HG02759 (cell line): ENCODE results near the gene BLOC1S6.

Source experiments
- ATAC-seq: cut with Tn5 transposase; IDR thresholded peaks from one replicate; pipeline ENCODE4 v1.9.1; 2021; ENCODE audit warnings: mild to moderate bottlenecking, moderate library complexity; ENCODE audit not compliant: unreplicated experiment

Gene BLOC1S6, protein sequence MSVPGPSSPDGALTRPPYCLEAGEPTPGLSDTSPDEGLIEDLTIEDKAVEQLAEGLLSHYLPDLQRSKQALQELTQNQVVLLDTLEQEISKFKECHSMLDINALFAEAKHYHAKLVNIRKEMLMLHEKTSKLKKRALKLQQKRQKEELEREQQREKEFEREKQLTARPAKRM

DNA sequence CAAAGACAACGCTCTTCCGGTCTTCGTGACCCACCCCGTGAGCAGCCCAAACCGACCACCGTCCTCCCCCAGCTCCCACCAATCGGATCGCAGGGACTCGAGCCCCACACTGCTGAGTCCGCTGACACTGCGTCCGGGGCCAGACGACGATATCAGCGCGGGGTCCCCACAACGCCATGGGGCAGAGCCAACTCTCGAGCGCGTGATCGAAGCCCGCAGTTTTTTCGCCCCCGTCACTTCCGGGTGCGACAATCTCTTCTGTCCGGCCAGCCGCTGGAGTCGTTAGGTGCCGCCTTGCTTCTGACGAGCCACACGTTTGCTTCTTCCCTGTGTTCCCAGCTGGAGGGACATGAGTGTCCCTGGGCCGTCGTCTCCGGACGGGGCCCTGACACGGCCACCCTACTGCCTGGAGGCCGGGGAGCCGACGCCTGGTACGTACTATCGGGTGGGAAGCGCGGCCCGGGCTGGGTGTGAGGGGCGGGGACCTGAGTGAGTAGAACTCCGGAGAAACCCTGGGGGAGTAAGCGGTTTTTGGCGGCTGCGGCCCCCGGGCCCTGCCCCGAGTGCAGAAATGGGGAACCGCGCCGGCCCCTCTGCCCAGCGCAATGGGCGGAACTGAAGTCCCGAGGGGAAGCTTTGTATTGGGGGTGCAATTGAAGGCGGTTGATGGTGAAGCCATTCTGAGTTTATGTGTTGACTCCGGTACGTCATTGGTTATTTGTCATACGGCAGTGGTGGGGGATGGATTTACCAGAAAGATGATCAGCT is at the start of gene BLOC1S6:
Gene BLOC1S6, plus strand, starts transcription at position 285 of the 768 bp plus-strand sequence. Its CDS starts 65 bp downstream, at position 350.
- ATAC-seq, result peak; percentile 84

DNA sequence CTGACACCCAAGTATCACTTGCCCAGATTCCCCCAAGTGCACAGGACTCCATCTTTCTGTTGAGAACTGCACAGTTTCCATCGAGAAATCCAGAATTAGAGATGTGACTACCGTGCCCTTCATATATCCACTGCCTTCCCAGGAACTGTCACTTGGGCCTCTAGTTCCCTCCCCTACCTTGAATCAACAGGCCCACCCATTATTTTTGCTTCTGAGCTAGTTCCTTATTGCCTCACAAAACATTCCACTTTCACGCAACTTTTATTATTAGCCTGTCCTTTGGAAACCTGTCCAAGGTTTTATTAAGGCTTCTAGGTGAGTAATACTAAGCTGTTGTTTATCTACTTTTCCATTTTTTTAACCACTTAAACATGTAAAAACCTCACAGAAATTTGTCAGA is 47.5 kb upstream of the BLOC1S6 start:
- ATAC-seq, result no peak

DNA sequence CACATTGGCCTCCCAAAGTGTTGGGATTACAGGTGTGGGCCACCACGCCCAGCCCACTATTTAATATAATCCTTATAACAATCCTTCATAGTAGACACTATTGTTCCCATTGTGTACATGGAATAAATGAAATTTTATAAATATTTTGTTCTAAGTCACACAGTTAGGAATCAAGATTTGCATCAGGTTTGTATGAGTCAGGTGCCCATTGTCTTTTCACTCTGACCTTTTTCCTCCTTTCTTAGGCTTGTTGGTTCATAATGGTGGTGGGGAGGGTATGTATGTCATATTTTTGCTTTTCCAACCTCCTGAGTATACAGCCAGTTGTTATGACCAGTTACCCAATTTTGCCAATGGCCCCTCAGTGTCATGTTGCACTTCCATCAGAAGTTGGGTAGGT is 46.6 kb upstream of the BLOC1S6 start:
- no peak for ATAC-seq

DNA sequence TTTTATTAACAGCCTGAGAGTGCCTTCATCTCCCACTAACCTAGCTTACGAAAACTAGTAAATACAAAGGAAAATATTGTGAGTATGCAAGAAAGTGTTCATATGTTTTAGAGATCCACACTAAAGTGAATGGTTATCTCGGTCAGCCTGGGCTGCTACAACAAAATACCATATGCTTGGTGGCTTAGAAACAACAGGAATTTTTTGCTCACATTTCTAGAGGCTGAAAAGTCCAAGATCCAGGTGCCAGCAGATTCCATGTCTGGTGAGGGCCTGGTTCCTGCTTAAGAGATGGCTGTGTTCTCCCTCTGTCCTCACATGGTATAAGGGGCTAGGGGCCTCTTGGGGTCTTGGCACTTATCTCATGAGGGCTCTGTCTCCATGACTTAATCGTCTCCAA is 44.1 kb upstream of the BLOC1S6 start:
- ATAC-seq, result no peak

DNA sequence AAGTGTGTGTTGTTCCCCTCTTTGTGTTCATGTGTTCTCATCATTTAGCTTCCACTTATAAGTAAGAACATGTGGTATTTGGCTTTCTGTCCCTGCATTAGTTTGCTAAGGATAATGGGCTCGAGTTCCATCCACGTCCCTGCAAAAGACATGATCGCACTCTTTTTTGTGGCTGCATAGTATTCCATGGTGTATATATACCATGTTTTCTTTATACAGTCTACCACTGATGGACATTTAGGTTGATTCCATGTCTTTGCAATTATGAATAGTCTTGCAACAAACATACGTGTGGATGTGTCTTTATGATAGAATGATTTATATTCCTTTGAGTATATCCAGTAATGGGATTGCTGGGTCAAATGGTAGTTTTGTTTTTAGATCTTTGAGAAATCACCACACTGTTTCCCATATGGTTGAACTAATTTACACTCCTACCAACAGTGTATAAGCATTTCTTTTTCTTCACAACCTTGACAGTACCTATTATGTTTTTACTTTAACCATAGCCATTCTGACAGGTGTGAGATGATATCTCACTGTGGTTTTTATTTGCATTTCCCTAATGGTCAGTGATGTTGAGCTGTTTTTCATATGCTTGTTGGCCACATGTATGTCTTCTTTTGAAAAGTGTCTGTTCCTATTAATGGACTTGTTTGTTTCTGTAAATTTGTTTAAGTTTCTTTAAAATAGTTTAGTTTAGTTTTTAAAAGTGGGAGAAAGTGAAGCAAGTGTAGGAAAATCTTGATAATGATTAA is 42.7 kb upstream of the BLOC1S6 start:
- ATAC-seq, result no peak

DNA sequence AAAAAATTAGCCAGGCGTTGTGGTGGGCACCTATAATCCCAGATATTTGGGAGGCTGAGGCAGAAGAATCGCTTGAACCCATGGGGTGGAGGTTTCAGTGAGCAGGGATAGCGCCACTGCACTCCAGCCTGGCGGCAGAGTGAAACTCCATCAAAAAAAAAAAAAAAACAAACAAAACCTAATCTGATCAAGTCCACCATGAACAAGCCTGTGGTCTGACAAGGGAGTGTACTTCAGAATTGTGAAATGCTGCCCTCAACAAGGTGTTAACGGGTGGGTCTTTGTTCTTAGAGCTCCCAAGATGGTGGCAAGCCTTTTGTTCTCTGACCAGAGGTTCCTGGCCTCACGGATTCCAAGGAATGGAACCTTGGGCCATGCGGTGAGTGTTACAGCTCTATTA is 40.4 kb upstream of the BLOC1S6 start:
- no peak for ATAC-seq

DNA sequence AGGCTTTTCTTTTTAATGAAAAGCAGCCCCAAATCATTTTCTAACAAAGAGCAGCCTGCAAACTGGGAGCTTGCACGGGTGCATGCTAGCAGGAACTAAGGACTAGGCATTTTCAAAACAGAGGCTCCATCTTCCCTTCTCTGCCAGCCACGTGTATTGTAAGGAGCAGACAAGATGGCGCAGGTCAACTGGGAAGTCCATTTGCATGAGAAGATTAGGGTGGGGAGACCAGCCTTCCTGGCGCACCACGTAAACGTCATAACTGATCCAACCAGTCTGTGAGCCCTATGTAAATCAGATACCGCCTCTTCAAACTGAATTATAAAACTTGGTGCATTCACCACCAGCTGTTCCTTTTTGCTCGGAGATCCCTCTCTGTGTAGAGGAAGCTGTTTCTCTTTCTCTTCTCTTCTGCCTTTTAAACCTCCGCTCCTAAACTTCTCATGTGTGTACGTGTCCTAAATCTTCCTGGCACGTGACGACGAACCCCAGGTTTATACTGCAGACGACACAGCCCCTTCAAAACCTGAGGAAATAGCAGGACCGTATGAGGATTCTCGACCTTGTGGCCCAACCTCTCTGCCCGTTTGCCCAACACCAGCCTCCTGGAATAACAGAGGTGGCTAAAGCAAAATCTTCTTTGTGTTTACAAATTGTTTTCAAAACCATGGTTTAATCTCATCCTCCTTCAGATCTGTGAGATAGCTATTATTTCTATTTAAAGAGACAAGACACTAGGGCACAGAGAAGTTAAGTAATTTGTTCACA is 38.2 kb upstream of the BLOC1S6 start:
- ATAC-seq, result no peak

DNA sequence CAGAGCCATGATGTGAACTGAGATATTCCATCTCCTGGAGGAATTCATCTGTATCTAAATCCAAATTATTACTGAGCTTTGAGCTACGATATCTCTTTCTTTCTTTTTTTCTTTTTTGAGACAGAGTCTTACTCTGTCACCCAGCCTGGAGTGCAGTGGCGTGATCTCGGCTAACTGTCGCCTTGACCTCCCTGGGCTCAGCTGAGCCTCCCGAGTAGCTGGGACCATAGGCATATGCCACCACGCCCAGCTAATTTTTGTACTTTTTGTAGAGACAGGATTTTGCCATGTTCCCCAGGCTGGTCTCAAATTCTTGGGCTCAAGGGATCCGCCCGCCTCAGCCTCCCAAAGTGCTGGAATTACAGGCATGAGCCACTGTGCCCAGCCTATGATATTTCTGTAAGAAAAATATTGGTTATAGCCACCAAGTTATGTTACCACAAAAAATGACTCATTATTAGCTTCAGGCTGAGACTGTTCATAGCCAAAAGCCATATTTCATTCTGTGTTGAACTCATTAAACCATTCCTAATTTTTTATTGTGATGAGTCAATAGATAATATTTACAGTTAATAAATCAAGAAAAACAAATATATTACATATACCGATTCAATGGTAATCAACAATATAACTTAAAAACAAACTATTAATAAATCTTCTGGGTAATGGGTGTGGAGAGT is 37.5 kb upstream of the BLOC1S6 start:
- no peak for ATAC-seq

DNA sequence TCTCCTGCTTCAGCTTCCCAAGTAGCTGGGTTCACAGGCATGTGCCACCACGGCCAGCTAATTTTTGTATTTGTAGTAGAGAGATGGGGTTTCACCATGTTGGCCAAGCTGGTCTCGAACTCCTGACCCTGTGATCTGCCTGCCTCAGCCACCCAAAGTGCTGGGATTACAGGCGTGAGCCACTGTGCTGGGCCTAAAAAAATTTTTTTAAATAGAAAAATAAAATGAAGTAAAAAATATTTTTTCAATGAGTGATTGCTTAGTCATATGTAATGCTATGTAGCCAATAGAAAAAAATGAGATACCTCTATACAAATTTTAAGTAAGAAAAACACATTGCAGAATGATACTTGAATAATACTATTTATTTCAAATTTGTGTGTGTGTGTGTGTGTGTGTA is 36.7 kb upstream of the BLOC1S6 start:
- no peak for ATAC-seq

DNA sequence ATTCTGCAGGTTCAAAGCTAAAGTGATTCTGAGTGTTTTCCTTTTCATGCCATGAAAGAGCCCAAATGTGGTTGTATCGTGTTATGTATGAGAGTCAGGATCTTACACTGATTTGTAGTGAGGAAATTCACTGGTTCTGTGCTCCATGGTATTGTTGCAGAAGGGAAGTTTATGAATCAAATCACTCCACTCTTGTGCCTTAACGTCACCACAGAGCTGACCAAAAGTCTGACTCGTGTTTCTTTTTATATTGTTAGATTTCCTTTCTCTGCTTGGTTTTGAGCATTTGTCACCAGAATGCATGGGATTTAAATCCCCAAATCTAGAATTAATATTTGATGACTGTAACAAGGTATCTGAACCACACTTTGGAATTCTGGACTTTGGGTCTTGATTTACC is 35.5 kb upstream of the BLOC1S6 start:
- ATAC-seq, result no peak

DNA sequence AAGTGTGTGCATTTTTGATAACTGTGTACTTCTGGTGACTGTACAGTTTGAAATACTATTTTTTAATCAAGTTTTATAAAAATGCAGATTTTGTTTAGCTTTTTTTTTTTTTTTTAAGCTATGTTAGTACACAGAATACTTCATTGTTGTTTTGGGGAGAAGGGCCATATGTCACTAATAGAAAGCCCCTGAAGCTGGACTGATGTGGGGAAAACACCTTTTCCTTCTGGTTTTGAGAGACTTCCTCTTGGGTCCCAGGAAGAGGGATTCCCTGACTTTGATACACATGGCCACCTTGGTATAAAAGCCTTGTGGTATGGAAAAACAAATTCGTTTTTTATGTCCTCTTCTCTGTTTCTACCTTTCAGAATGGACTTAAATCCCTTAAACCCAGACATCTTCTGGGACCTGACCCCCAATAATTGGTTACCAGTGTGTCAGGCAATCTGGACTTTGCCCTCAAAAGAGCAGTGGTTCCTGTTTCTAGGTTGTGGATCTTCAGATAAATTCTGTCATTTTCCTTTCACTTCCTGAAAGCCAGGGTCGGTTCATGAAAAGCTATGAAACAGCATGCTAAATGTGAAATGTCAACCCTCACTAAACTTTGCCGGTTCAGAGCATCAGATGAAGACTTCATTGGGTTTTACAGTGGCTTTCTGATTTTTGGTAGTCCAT is 31.1 kb upstream of the BLOC1S6 start:
- peak; percentile 87 for ATAC-seq

DNA sequence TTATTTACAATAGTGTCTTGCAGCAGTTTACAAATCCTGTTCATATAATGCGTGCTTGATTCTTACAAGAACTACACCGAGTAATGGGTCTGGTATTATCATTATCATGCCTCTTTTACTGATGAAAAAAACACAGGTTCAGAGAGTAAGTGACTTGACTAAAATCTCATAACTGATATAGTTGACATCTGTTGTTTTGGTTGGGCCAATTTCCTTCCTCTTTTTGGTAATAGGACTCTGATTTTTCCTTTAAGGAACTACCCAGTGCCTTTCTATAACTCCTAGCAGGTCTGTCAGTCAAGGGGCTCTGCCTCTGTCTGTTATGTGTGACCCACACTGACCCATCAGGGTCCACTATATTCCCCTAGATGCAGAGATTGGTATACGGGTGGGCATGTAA is 14.6 kb upstream of the BLOC1S6 start:
- no peak for ATAC-seq

DNA sequence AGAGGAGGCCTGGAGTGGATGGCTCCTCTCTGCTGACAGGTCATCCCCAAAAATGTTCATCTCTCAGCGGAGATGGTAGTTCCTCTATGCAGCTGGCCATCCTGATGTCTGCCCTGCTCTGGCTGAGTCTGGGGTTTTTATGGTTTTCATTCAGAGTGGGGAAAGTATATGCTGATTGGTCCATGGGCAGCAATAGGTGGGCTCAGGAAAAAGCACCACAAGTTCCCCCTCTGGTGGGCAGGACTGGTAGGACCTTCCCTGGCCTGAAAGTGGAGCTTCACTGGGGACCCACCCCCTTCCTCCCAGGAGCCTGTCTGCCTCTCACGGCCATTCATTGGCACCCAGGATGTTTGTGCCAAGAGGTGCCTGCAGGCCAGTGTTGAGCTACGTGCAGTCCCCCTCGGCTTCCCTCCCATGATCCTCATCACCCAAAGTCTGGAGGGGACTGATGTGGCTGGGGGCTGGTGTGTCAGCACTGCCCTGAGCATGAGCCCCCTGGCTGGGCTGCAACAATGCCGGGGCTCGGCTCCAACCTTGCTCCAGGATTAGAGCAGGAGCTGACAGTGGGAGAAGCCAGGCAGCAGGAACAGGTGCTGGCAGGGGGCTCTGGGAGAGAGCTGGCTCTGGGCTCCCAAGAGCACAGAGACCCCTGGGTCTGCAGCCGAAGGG is 13.1 kb upstream of the BLOC1S6 start:
- no peak for ATAC-seq

DNA sequence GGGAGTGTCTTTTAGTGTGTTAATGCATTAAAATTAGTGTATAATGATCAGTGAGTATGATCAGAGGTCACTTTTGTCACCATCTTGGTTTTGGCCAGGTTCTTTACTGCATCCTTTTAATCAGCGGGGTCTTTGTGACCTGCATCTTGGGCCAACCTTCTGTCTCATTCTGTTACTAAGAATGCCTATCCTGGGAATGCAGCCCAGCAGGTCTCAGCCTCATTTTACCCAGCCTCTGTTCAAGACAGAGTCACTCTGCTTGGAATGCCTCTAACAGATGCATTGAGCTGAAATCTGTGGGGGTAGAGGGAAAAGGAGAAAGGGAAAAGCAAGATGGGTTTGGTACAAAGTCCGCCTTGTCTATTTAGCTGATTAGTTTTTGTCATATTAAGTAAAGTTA is 5.3 kb upstream of the BLOC1S6 start:
- no peak for ATAC-seq

DNA sequence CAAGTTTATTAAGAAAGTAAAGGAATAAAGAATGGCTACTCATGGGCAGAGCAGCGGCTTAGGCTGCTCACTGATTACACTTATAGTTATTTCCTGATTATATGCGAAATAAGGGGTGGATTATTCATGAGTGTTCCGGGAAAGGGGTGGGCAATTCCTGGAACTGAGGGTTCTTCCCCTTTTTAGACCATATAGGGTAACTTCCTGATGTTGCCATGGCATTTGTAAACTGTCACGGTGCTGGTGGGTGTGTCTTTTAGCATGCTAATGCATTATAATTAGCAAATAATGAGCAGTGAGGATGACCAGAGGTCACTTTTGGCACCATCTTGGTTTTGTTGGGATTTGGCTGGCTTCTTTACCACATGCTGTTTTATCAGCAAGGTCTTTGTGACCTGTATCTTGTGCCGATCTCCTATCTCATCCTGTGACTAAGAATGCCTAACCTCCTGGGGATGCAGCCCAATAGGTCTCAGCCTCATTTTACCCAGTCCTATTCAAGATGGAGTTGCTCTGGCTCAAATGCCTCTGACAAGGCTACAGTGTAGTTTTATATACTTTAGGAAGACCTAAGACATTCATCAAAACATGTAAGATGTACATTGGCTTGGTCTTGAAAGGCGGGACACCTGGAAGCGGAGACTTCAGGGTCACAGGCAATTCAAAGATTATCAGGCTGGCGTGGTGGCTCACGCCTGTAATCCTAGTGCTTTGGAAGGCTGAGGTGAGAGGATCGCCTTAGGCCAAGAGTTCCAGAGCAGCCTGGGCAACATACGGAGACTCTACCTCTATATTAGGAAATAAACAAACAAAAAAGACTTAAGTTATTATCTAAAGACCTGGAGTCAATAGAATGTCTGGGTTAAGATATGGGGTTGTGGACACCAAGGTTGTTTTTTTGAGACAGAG is 3.2 kb upstream of the BLOC1S6 start:
- ATAC-seq, result no peak

DNA sequence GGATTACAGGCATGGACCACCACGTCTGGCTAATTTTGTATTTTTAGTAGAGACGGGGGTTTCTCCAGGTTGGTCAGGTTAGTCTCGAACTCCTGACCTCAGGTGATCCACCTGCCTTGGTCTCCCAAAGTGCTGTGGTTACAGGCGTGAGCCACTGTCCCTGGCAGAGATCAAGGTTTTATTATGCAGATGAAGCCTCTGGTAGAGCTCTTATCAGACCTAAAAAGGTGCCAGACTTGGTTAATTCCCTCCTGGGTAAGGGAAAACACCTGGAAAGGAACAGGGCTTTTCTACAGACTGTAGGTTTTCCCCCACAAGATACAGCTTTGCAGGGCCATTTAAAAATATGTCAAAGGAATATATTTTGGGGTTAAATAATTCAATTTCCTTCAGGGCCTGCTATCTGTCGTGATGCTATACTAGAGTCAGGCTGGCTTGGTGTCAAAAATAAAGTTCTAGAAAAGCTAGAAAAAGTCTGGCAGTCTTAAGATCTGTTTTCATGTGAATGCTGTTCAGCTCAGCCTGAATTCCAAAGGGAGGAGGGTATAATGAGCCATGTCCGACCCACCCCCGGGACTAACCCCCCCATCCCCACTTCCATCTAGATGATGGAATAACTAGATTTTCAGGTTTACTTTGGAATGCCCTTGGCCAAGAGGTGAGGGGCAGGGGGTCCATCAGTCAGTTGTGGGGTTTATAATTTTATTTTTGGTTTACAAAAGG is 1.9 kb upstream of the BLOC1S6 start:
- ATAC-seq, result no peak

DNA sequence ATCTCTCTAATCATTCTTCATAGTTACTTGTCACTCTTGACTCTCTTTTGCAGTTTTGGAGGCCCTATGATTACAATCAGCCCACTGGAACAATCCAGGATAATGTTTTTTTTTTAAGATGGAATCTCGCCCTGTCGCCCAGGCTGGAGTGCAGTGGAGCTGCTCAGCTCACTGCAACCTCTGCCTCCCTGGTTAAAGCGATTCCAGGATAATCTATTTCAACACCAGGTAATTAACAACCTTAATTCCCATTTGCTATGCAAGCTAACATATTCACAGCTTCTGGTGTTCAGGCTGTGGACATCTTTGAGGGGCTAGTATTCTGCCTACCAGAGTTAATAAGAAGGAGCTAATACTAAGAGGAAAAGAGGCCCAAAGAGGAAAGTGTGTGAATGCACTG is 1.1 kb upstream of the BLOC1S6 start:
- no peak for ATAC-seq

DNA sequence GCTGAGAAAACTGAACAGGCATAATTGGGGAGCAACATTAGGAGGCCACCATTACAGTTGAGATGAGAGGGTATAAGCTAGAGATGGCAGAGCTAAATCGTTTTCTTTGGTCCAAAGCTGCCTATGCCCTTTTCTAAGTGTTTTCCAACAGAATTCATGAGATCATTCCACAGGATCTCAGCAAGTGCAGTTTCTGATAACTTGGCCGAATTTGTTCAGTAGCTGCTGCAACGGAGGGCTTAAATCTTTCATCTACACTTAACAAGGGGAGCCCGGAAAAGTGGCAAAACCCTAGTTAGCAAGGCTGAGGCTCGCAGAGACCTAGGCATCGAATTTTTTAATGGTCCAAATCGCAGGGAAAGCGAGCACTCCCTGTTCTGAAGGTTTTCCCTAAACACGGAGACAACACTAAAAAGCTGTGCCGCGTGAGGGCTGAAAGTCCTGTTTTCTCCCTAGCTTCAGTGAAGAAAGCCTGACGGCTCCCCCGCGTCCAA is 531 bp upstream of the BLOC1S6 start:
- peak; percentile 3 for ATAC-seq
